H9 (cell line): ENCODE results near the gene TAF3. TPM values are rescaled to one million over a fixed set of nuclear protein-coding genes. Genes with fewer than 3 reads are reported as not detected.

Source experiments
- DNase-seq: peaks from one replicate; pipeline ENCODE4 v3.0.0-alpha.2; 2017
- H2AFZ ChIP-seq: one replicate; pipeline ENCODE4 v1.6.1; 2013; ENCODE audit warnings: mild to moderate bottlenecking, low read length, control low read depth, moderate library complexity
- H2AK5ac ChIP-seq: 2 replicates; pipeline ENCODE4 v1.6.1; 2013; ENCODE audit warnings: low read length, control low read depth, mixed read lengths; ENCODE audit not compliant: insufficient read length
- H2BK120ac ChIP-seq: one replicate; pipeline ENCODE4 v1.6.1; 2013; ENCODE audit warnings: low read depth, mild to moderate bottlenecking, low read length, control low read depth, inconsistent platforms; ENCODE audit not compliant: poor library complexity, severe bottlenecking
- H2BK12ac ChIP-seq: 2 replicates; pipeline ENCODE4 v1.6.1; 2013; ENCODE audit warnings: low read length, control low read depth, mixed read lengths, low read depth; ENCODE audit not compliant: insufficient read length
- H2BK15ac ChIP-seq: 2 replicates; pipeline ENCODE4 v1.6.1; 2013; ENCODE audit warnings: low read depth, low read length, control low read depth
- H2BK20ac ChIP-seq: one replicate; pipeline ENCODE4 v1.6.1; 2013; ENCODE audit warnings: low read depth, mild to moderate bottlenecking, low read length, control low read depth, inconsistent platforms; ENCODE audit not compliant: poor library complexity, severe bottlenecking
- H2BK5ac ChIP-seq: 2 replicates; pipeline ENCODE4 v1.6.1; 2013; ENCODE audit warnings: low read length, control low read depth, mixed read lengths; ENCODE audit not compliant: insufficient read length
- H3K14ac ChIP-seq: 2 replicates; pipeline ENCODE4 v1.6.1; 2013; ENCODE audit warnings: low read length, control low read depth; ENCODE audit not compliant: insufficient read depth
- H3K18ac ChIP-seq: 2 replicates; pipeline ENCODE4 v1.6.1; 2013; ENCODE audit warnings: low read depth, mild to moderate bottlenecking, mixed read lengths, low read length, control low read depth; ENCODE audit not compliant: insufficient read length
- H3K23ac ChIP-seq: 2 replicates; pipeline ENCODE4 v1.6.1; 2013; ENCODE audit warnings: low read length, control low read depth, mixed read lengths, low read depth; ENCODE audit not compliant: insufficient read length
- H3K23me2 ChIP-seq: 2 replicates; pipeline ENCODE4 v1.6.1; 2013; ENCODE audit warnings: low read depth, mild to moderate bottlenecking, mixed read lengths, low read length, control low read depth; ENCODE audit not compliant: insufficient read length, poor library complexity, severe bottlenecking
- H3K27ac ChIP-seq: 2 replicates; pipeline ENCODE4 v1.5.1; 2013; ENCODE audit warnings: low read length, control low read depth, mixed read lengths, low read depth; ENCODE audit not compliant: insufficient read length
- H3K27me3 ChIP-seq: 2 replicates; pipeline ENCODE4 v1.6.1; 2013; ENCODE audit warnings: low read length, control low read depth, inconsistent platforms; ENCODE audit not compliant: insufficient read depth
- H3K4ac ChIP-seq: 2 replicates; pipeline ENCODE4 v1.6.1; 2013; ENCODE audit warnings: low read depth, mild to moderate bottlenecking, control low read depth, inconsistent platforms, low read length, moderate library complexity
- H3K4me1 ChIP-seq: 2 replicates; pipeline ENCODE4 v1.6.1; 2013; ENCODE audit warnings: low read length, control low read depth, inconsistent platforms; ENCODE audit not compliant: insufficient read depth
- H3K4me2 ChIP-seq: 2 replicates; pipeline ENCODE4 v1.6.1; 2013; ENCODE audit warnings: low read length, control low read depth, mixed read lengths; ENCODE audit not compliant: insufficient read length, insufficient read depth
- H3K56ac ChIP-seq: 2 replicates; pipeline ENCODE4 v1.6.1; 2013; ENCODE audit warnings: low read depth, mild to moderate bottlenecking, mixed read lengths, low read length, control low read depth; ENCODE audit not compliant: insufficient read length
- H3K79me1 ChIP-seq: 2 replicates; pipeline ENCODE4 v1.6.1; 2013; ENCODE audit warnings: low read depth, mild to moderate bottlenecking, moderate library complexity, low read length, control low read depth, inconsistent platforms; ENCODE audit not compliant: insufficient read depth, poor library complexity, severe bottlenecking
- H3K79me2 ChIP-seq: 2 replicates; pipeline ENCODE4 v1.6.1; 2013; ENCODE audit warnings: low read length, control low read depth, inconsistent platforms; ENCODE audit not compliant: insufficient read depth
- H3K9ac ChIP-seq: 2 replicates; pipeline ENCODE4 v1.6.1; 2013; ENCODE audit warnings: low read length, control low read depth, mixed read lengths; ENCODE audit not compliant: insufficient read length; ENCODE audit errors: extremely low read depth
- H3K9me3 ChIP-seq: one replicate; pipeline ENCODE4 v1.6.1; 2013; ENCODE audit warnings: low read depth, low read length, inconsistent platforms; ENCODE audit not compliant: control insufficient read depth
- H3T11ph ChIP-seq: one replicate; pipeline ENCODE4 v1.6.1; 2013; ENCODE audit warnings: mild to moderate bottlenecking, low read length, control low read depth, inconsistent platforms
- H4K20me1 ChIP-seq: one replicate; pipeline ENCODE4 v1.6.1; 2013; ENCODE audit not compliant: control insufficient read depth, insufficient read length, insufficient read depth
- H4K5ac ChIP-seq: 2 replicates; pipeline ENCODE4 v1.6.1; 2013; ENCODE audit warnings: low read depth, mild to moderate bottlenecking, mixed read lengths, low read length, control low read depth; ENCODE audit not compliant: insufficient read length
- H4K8ac ChIP-seq: replicated peaks from 2 replicates; pipeline ENCODE4 v1.6.1; 2013; ENCODE audit warnings: low read length, control low read depth, mixed read lengths, low read depth; ENCODE audit not compliant: insufficient read length
- H4K91ac ChIP-seq: 2 replicates; pipeline ENCODE4 v1.6.1; 2013; ENCODE audit warnings: low read depth, mild to moderate bottlenecking, moderate library complexity, mixed read lengths, low read length, control low read depth; ENCODE audit not compliant: insufficient read length
- H3K27ac Mint-ChIP-seq, 3 experiments: 2 replicates in 2 of 3; 3 replicates in 1 of 3; pipeline ENCODE4 v1.8.0; 2020 to 2021; ENCODE audit warnings: mixed read lengths in 3 of 3, mild to moderate bottlenecking in 1 of 3, moderate library complexity in 1 of 3
- H3K27me3 Mint-ChIP-seq: 2 replicates; pipeline ENCODE4 v1.8.0; 2021; ENCODE audit warnings: low read depth, mild to moderate bottlenecking, moderate library complexity, mixed read lengths
- H3K36me3 Mint-ChIP-seq, 3 experiments: 2 replicates in 2 of 3; 3 replicates in 1 of 3; pipeline ENCODE4 v1.8.0; 2020 to 2021; ENCODE audit warnings: low read depth in 3 of 3, mixed read lengths in 3 of 3; ENCODE audit not compliant: insufficient read depth in 1 of 3
- H3K4me1 Mint-ChIP-seq, 2 experiments: 2 replicates each; pipeline ENCODE4 v1.8.0; 2020; ENCODE audit warnings: mixed read lengths in 2 of 2
- H3K4me3 Mint-ChIP-seq, 2 experiments: 2 replicates in 1 of 2; 3 replicates in 1 of 2; pipeline ENCODE4 v1.8.0; 2020 to 2021; ENCODE audit warnings: mild to moderate bottlenecking in 2 of 2, mixed read lengths in 2 of 2, moderate library complexity in 1 of 2
- H3K9me3 Mint-ChIP-seq, 2 experiments: 2 replicates in 1 of 2; 3 replicates in 1 of 2; pipeline ENCODE4 v1.8.0; 2020; ENCODE audit warnings: mild to moderate bottlenecking in 2 of 2, mixed read lengths in 2 of 2, moderate library complexity in 1 of 2
- CTCF ChIP-seq: fragments of 200-600 bp; sonication (generic); conservative IDR thresholded peaks from 3 replicates; pipeline ENCODE4 v1.8.0; 2021; ENCODE audit warnings: antibody characterized with exemption, mild to moderate bottlenecking
- WGBS: extraction: QIAGEN DNeasy Blood & Tissue Kit; methylation state at CpG from one replicate; pipeline ENCODE4 v1.1.7; 2013; ENCODE audit warnings: missing lambda C conversion rate, low lambda C conversion rate, mixed read lengths; ENCODE audit not compliant: insufficient read length; ENCODE audit errors: extremely low coverage; 5-methylcytosine and 5-hydroxymethylcytosine counted together
- total RNA-seq: library from RNA; stranded (reverse); gene quantifications from 2 replicates; pipeline ENCODE4 v1.2.1, GENCODE V29; 2021

The TAF3 gene
- total RNA-seq, 1 experiment from 2014 or later = 10.2 TPM

DNA sequence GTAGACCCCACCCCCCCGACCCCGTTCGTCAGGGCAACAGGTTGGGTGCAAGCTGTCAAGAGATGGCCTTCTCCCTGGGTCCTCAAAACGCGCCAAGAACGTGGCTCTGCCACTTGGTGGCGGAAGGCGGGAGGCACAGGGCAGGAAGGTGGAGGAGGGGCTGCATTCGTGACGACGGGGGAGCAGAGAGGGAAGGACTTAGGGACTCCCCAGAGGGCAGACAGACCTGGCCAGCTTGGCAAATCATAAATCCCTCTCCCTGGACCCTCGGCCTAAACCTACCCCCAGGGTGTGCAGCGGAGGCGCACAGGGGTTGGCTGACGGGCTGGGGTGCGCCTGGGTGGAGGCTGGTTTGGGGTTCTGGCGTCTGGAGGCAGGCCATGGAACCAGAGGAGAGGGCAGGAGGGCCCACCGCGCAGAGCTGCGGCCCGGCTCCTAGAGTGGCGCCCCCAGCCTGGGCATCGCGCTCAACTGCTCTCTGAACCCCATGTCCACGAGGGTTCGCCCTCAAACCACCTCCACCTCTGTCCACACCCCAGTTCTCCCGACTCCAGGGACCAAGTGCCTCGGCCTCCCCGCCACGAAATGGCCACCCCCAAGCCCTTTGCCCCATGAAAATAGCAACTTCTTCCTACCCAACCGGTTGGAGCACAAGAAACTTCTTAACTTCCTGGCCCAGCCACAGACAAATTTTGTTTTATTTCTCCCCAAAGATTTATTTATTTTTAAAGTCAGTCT lies 225.4 kb downstream of the TAF3 start:
- H2BK120ac ChIP-seq = no peak overlapping the region
- H3K9me3 ChIP-seq = no peaks in the 10 kb centered on the region
- no peak overlapping the region for H2BK20ac ChIP-seq
- no peaks in the 10 kb centered on the region for H3K23me2 ChIP-seq
- no peaks in the 10 kb centered on the region for H4K20me1 ChIP-seq
- H3K36me3 Mint-ChIP-seq = no peaks in the 10 kb centered on the region; a peak in 1 of 7 replicates
- no peak overlapping the region for H2BK15ac ChIP-seq
- DNase-seq = peak; percentile 84
- H4K5ac ChIP-seq = no peak overlapping the region
- H3K9me3 Mint-ChIP-seq = peaks cover 0 to 17% of the 10 kb centered on the region in 2 experiments; a peak in 4 of 5 replicates
- no peak overlapping the region for H4K8ac ChIP-seq
- no peak overlapping the region for H3K23ac ChIP-seq
- no peak overlapping the region for H3K18ac ChIP-seq
- H3K79me2 ChIP-seq = no peaks in the 10 kb centered on the region
- no peak overlapping the region for H3K27ac ChIP-seq
- peaks cover 100% of the 10 kb centered on the region for H3K27me3 Mint-ChIP-seq
- no peak overlapping the region for H3K27ac Mint-ChIP-seq
- H4K91ac ChIP-seq = no peak overlapping the region
- H3K4ac ChIP-seq = no peak overlapping the region
- peak overlapping the region; percentile 3 for H3K4me2 ChIP-seq
- H2BK12ac ChIP-seq = no peak overlapping the region
- H3K4me3 Mint-ChIP-seq = peak overlapping the region; percentile 10 to 75; a peak in 4 of 5 replicates
- no peak overlapping the region for H3K56ac ChIP-seq
- H3T11ph ChIP-seq = no peak overlapping the region
- peaks cover 40 to 75% of the 10 kb centered on the region in 2 experiments for H3K4me1 Mint-ChIP-seq
- H3K27me3 ChIP-seq = peaks cover 100% of the 10 kb centered on the region
- no peak overlapping the region for H2AK5ac ChIP-seq
- no peak overlapping the region for H3K14ac ChIP-seq
- H3K79me1 ChIP-seq = no peaks in the 10 kb centered on the region
- no peak overlapping the region for H2BK5ac ChIP-seq
- WGBS = no CpG with 5 or more reads among the region's 31 CpGs
- peak; percentile 51 for TF ChIP-seq CTCF
- H2AFZ ChIP-seq = no peak overlapping the region
- H3K4me1 ChIP-seq = no peaks in the 10 kb centered on the region; the same call in 1 of the 2 replicates
- no peak overlapping the region for H3K9ac ChIP-seq
